HG02588 (cell line): ENCODE measurements around the gene SMCO1.
"Not testable (repeated sequence)": the region's sequence is repeated elsewhere in the genome, so short reads cannot be mapped to it uniquely, and the experiment has no call there.

Experiments
- ATAC-seq: cut with Tn5 transposase; IDR thresholded peaks from one replicate; pipeline ENCODE4 v1.9.1; 2021; ENCODE audit warnings: mild to moderate bottlenecking, moderate library complexity; ENCODE audit not compliant: unreplicated experiment

Gene SMCO1, protein sequence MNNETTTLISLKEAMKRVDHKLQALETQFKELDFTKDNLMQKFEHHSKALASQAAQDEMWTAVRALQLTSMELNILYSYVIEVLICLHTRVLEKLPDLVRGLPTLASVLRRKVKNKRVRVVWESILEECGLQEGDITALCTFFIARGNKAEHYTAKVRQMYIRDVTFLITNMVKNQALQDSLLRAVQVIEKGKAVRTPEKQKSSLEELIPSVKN

DNA sequence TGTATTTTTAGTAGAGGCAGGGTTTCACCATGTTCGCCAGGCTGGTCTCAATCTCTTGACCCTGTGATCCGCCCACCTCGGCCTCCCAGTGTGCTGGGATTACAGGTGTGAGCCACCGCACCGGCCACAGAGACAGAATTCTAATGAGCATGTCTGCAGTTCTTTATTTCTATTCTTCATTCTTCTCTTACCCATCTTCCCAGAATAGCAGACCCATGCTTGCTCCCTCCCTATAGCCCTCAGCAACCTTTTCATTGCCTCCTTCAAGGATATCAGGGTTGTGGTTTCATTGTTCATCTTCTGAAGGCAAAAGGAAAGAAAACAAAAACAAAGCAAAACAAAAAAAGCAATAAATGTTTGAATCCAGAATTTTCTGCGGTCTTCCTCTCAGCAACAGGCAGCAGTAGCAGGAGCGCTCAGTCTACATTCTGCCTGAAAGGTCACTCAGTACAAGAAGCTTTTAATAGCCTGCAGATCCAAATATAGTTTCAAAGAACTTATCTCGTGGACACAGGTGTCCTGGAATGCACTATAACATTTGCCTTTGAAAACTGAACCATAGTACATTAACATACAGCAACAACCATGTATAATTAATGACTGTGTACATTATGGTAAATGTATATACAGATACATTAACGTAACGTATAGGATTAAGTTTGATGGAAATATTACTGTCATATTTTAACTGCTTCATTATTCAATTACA is at the start of gene SMCO1:
SMCO1 (minus strand) TSS at position 434 of the 709 bp plus-strand sequence; CDS start at position 297, 137 bp downstream.
- ATAC-seq: no peak

DNA sequence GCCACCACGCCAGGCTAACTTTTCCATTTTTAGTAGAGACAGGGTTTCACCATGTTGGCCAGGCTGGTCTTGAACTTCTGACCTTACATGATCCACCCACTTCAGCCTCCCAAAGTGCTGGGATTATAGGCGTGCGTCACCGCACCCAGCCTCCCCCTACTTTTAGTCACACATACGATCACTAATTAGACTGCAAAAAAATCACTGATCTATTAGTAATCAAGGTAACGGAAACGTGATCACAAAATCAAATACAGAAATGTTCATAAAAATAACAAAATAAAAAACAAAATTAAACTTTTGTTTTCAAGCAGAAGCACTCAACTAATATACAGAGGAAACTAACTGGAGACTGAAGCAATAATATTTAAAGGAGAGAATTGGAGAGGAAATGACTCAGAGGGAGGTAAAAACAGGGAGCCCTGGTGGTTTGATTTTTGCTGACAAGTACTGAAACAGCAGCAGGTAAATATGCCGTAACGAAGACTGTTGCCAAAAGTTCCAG is 48.6 kb upstream of the SMCO1 start:
- no peak for ATAC-seq

DNA sequence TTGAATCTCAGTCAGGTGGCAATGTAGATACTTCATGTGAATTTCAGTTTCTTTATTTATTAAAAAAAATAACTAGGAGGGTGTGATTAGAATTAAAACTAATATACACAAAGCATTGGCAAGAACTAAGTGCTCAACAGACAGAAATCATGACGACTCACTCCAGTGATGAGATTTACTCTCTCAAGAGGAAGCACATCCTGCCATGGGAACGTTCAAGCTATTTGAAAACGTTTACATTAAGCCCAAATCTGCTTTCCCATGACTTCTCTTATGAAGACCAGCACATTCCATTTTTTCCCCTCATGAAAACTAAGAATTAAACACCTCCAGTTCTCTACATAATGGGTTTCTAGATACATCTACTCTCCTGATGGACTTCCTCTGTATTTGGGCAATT is 44.7 kb upstream of the SMCO1 start:
- ATAC-seq: no peak

DNA sequence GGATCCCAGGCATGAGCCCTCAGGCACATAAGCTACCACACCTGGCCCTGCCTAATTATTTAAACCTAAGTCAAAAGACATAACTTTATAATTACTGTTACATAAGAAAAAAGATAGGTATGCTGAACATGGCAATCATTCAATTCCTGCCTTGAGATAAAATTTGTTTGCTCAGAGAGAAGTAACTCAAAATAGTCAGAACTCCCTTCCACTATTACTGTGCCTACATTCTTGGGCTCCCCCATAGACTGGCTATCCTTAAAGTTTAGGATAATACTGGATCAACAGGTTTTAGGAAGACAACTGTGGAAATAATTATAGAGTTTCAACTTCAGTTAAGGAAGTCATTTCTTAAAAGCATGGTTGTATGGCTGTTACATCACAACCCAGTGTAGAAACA is 43.3 kb upstream of the SMCO1 start:
- ATAC-seq: no peak

DNA sequence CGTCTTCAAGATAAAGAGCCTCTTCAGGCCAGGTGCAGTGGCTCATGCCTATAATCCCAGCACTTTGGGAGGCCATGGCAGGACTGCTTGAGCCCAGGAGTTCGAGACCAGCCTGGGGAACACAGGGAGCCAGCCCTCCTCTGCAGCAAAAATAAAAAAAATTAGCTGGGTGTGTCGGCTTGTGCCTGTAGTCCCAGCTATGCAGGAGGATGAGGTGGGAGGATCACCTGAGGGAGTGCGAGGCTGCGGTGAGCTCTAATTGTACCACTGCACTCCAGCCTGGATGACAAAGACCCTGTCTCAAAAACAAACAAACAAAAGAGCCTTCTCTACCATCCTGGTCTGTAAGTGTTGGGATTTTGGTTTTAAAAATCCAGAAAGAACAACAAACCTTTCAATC is 42.1 kb upstream of the SMCO1 start:
- no peak for ATAC-seq

DNA sequence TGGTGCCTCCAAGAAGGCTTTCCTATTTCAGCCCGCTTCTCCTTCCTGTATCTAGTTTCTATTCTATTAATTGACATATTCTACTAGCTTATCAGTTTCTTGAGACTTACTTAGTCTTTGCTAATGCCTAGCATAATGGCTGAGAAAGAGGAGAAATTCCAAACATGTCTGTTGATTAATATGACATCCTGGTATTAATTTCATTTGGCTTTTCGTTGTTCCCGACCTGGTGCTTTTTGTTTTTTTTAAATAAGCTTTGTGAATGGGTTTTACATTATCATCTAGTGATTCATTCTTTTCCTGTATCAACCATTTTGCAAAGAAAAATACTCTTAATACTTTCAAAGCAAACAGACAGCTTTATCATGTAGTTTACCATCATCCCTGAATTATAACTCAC is 40.1 kb upstream of the SMCO1 start:
- no peak for ATAC-seq

DNA sequence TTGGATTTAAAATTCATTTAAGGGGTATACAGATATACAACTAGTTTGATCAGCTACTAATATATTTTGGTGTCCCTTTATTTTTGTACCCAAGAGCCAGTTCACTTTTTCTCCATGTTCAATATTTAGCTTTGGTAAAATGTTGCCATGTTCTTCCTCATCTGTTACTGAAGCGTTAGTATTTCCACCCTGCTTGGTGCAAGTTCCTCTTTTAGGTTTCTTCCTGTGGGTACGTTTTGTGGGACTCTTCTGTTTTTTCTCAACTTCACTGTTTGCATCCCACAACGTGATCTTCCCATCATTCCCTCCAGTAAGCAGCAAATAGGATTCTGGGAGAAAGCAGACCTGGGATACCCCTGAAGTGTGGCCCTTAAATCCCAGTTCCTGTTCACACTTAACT is 39.1 kb upstream of the SMCO1 start:
- ATAC-seq: no peak

DNA sequence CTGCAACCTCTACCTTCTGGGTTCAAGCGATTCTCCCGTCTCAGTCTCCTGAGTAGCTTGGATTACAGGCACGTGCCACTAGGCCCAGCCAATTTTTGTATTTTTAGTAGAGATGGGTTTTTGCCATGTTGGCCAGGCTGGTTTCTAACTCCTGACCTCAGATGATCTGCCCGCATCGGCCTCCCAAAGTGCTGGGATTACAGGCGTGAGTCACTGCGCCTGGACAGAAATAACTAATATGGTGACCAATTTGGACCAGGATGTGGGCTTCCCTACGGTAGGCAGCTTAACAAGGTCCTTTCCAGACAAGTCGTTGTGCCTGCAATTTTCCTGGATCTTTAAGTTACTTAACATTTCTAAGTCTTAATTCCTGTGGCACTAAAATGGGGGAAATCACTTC is 38.4 kb upstream of the SMCO1 start:
- no peak for ATAC-seq

DNA sequence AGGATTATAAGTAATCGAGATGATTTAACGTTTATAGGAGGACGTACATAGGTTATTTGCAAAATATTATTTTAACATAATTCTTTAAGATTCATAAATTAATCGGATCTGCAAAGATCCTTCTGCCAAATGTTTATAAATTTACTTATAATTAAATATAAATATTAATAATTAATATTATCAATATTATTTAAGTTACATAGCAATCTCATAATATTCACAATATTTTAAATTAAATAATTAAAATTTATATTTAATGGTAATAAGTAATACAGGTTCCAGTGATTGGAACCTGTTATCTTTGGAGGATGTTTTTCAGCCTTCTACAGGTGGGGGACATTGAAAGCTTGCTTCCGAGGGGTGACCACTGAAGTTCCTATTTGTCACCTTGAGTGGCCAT is 37.1 kb upstream of the SMCO1 start:
- no peak for ATAC-seq

DNA sequence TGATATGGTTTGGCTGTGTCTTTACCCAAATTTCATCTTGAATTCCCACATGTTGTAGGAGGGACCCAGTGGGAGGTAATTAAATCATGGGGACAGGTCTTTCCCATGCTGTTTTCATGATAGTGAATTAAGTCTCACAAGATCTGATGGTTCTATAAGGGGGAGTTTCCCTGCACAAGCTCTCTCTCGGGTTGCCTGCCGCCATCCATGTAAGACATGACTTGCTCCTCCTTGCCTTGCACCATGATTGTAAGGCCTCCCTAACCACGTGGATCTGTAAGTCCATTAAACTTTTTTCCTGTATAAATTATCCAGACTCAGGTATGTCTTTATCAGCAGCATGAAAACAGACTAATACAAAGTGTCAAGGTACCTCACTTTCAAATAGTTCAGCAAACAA is 35.0 kb upstream of the SMCO1 start:
- ATAC-seq: not testable (repeated sequence)

DNA sequence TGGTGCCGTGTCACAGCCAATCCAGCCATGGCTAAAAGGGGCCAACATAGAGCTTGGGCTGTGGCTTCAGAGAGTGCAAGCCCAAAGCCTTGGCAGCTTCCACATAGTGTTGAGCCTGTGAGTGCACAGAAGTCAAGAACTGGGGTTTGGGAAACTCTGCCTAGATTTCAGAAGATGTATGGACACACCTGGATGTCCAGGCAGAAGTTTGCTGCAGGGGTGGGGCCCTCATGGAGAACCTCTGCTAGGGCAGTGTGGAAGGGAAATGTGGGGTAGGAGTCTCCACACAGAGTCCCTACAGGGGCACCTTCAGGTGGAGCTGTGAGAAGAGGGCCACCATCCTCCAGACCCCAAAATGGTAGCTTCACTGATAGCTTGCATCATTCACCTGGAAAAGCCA is 34.2 kb upstream of the SMCO1 start:
- not testable (repeated sequence) for ATAC-seq

DNA sequence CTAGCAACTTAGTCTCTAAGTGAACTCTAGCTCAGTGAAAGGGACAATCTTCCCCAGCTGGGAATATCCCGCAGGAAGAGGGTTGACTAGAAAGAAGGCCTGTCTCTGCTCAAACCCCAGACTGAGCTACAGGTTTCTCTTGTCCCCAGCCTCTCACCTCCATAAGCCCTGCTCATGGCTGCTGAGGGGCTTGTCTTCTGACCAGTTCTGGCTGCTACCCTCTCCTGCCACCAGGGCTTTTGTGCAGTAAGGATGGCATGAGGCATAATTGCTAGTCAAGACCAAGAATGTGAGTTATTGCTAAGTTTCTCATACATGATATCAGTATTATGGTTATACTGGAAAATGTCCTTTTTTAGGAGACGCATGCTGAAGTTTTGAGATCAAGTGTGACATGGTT is 31.9 kb upstream of the SMCO1 start:
- no peak for ATAC-seq

DNA sequence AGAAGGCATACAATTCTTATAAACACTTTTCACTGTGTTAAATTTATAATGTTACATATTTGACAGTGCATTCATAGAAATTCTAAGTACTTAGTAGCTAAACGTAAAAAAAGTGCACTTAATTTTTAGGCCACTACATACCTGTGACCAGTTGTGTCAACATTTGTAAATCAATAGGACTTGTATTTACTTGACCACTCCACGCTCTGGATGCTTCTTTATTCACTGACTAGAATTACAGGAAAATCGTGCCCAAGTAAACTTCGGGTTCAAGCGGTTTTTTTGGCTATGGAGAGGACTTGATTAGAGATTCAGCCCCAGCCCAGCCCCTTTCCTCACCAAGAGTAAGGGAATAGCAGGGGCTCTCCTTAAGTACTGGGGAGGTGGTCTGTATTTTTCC is 31.4 kb upstream of the SMCO1 start:
- no peak for ATAC-seq

DNA sequence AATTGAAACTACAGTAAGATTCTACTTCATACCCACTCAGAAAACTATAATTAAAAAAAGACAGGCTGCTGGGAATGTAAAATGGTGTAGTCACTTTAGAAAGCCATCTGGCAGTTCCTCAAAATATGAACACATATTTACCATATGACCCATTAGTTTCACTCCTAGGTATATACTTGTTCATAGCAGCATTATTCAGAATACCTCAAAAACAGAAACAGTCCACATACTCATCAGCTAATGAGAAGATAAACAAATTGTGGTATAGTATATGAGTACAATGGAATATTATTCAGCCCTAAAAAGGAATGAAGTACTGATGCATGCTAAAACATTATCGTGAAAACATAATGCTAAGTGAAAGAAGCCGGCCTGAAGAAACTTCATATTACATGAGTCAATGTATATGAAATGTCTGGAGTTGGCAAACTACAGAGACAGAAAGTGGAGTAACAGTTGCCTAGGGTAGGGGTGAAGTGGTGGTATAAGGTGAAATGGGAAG is 29.4 kb upstream of the SMCO1 start:
- no peak for ATAC-seq

DNA sequence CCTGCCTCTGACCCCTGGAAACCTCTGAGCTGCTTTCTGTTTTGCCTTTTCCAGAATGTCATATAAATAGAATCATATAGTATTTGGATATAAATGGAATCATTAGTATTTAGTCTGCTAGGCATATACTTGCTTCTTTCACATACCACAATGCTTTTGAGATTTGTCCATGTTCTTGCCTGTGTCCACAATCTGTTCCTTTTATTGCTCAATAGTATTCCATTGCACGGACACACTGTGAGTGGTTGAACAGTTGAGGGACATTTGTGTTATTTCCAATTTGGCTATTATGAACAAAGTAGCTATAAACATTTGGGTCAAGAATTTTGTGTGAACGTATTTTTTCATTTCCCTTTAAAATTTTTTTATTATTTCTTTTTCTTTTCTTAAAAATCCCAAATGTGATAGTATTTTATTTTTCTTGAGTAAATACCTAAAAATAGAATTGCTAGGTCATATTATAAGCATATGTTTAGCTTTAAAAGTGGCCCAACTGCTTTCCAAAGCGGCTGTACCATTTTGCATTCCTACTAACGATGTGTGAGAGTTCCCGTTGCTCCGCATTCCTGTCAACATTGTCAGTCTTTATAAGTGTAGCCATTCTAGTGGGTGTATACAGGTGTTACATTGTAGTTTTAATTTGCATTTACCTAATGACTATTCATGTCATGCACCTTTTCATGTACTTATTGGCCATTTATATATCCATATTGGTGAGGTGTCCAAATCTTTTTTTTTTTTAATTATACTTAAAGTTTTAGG is 26.7 kb upstream of the SMCO1 start:
- no peak for ATAC-seq

DNA sequence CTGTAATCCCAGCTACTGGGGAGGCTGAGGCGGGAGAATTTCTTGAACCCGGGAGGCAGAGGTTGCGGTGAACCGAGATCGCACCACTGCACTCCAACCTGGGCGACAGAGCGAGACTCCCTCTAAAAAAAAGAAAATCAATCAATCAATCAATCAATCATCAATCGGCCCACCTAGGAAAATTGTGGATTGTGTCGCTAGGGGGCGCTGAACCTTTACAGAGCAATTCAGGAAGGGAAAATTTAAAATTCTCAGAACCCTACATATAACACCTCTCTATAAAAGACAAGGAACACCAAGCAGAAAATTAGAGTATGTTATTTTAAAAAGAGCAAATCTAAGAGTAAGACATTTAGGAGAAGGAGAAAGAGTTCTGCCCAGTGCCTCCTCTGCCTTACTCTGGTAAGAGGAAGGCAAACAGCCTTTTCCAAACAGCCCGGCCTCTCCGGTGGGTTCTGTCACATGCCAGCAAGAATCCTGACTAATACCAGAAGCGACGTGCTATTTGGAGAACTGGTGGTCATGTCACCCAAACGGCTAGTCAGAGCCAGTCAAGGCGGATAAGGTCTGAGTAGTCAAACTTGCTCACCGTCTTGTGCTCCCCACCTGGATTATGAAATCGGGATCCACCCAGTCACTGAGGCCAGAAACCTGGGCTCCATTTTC is 22.3 kb upstream of the SMCO1 start:
- ATAC-seq: no peak

DNA sequence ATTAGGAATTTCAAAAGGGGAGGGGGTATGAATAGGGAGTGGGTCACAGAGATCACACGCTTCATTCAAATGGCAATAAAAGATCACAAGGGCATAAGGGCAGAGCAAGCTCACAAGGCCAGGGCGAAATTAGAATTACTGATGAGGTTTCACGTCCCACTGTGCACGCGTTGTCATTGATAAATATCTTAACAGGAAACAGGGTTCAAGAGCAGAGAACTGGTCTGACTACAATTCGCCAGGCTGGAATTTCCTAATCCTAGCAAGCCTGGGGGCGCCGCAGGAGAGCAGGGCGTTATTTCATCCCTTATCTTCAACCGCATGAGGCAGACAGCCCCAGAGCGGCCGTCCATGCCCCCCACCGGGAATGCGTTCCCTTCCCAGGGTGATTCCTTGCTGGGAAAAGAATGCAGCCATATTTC is 18.1 kb upstream of the SMCO1 start:
- no peak for ATAC-seq

DNA sequence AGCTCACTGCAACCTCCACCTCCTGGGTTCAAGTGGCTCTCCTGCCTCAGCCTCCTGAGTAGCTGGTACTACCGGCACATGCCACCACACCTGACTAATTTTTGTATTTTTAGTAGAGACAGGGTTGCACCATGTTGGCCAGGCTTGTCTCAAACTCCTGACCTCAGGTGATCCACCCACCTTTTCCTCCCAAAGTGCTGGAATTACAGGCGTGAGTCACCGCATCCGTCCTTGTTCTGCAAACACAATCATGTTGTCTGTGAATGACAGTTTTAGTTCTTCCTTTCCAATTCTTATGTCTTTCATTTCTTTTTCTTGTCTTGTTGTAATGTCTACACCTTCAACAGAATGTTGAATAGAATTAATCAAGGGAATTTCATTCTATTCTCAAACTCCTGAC is 16.3 kb upstream of the SMCO1 start:
- ATAC-seq: no peak

DNA sequence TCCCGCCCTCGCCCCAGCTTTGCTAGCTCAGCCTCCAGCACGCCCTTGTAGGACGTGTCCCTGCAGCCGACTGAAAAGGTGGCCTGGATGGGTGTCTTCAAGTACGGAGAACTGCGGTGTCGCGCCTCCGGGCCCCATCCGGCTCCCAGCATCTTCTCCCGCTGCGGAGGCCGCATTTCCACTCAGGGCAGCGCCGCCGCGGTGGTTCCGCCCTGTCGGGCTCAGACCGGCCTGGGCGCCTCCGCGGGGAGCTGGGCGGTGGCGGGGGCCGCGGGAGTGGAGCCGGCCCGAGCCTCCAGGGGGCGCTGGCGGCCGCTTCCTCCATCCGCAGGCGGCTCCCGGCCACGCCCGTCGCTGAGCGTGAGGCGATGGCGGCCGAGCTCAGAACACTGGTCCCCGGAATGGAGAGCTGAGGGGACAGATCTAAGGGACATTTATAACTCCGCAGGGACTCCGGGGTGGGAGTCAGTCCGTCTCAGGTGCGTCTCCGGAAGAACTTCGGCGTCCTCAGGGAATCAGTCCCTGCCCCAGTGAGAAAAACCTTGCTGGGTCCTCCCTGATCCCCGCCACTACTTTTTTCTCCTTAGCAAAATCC is 13.6 kb upstream of the SMCO1 start:
- ATAC-seq: peak; percentile 83

DNA sequence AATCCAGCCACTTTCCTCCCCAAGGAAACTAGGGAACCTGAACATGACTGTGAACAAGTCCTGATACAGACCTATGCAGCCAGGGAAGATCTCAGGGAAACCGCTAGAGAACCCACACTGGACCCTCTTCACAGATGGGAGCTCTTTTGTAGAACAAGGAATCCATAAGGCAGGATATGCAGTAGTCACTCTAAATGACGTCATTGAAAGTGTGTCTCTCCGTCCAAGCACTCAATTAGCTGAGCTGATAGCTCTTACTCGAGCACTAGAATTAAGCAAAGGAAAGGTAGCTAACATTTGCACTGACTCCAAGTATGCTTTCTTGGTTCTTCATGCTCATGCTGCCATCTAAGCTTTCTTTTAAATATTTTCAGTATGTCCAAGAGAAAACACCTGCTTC is 10.0 kb upstream of the SMCO1 start:
- ATAC-seq: no peak

DNA sequence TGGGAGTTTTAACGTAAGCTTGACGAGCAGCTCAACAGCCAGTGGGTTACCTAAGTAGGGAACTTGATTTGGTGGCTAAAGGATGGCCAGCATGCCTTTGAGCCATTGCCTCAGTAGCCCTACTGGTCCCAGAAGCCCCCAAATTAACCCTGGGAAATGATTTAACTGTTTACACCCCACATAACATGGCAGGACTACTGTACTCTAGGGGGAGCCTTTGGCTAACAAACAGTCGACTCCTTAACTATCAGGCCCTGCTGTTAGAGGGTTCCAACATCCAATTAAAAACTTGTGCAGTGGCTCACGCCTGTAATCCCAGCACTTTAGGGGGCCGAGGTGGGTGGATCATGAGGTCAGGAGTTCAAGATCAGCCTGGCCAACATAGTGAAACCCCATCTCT is 9.4 kb upstream of the SMCO1 start:
- ATAC-seq: no peak
